Muscle of leg (tissue), 11 donors: ENCODE data around the gene DPH3. TPM values are rescaled to one million over a fixed set of nuclear protein-coding genes. Genes with fewer than 3 reads are reported as not detected.

Source experiments
- DNase-seq: peaks from one replicate; pipeline ENCODE4 v3.0.0; 2013
- H3K27ac ChIP-seq: one replicate; pipeline ENCODE4 v1.5.1; 2013; ENCODE audit warnings: mild to moderate bottlenecking, low read length, control low read depth
- H3K27me3 ChIP-seq: one replicate; pipeline ENCODE4 v1.6.1; 2013; ENCODE audit warnings: low read length; ENCODE audit not compliant: control insufficient read depth, insufficient read depth
- H3K36me3 ChIP-seq: one replicate; pipeline ENCODE4 v1.6.1; 2013; ENCODE audit warnings: low read length; ENCODE audit not compliant: control insufficient read depth, insufficient read depth
- H3K4me1 ChIP-seq: one replicate; pipeline ENCODE4 v1.6.1; 2013; ENCODE audit warnings: low read length; ENCODE audit not compliant: control insufficient read depth, insufficient read depth
- H3K4me3 ChIP-seq: one replicate; pipeline ENCODE4 v1.5.1; 2013; ENCODE audit warnings: low read length, control low read depth
- H3K9me3 ChIP-seq: replicated peaks from 2 replicates; pipeline ENCODE4 v1.6.1; 2013; ENCODE audit warnings: low read depth, low read length; ENCODE audit not compliant: control insufficient read depth
- WGBS: methylation state at CpG from one replicate; pipeline ENCODE4 v1.1.5; 2013; ENCODE audit warnings: missing lambda C conversion rate; ENCODE audit not compliant: insufficient coverage; 5-methylcytosine and 5-hydroxymethylcytosine counted together
- polyA plus RNA-seq, 8 donors: library from polyadenylated mRNA; unstranded; fragments of 120-200 nt; gene quantifications; one replicate each; pipeline versions ENCODE4 v1.2.1 to v1.2.3, GENCODE V29; 2013; ENCODE audit warnings: inconsistent platforms in 1 of 8, low replicate concordance in 1 of 8; ENCODE audit not compliant: insufficient read length in 8 of 8, insufficient read depth in 1 of 8
- total RNA-seq: library from RNA; stranded (reverse); fragments of 120-200 nt; gene quantifications from one replicate; pipeline ENCODE4 v1.2.4, GENCODE V29; 2013

Gene DPH3
- total and polyA plus RNA-seq, 9 donors = 15.5 to 26.1 (median 23.6) TPM

- 89% methylated on average over 1 of the region's 1 CpG for WGBS
- H3K4me3 ChIP-seq = no peak overlapping the region
- no peaks in the 10 kb centered on the region for H3K4me1 ChIP-seq
- H3K27me3 ChIP-seq = no peaks in the 10 kb centered on the region
- peaks cover 22% of the 10 kb centered on the region for H3K36me3 ChIP-seq
- no peak overlapping the region for H3K27ac ChIP-seq
- no peaks in the 10 kb centered on the region for H3K9me3 ChIP-seq
- DNase-seq = no peak
Measured at GRCh38 chr3:16284633-16285032, 19.9 kb upstream of the DPH3 start.

DNA sequence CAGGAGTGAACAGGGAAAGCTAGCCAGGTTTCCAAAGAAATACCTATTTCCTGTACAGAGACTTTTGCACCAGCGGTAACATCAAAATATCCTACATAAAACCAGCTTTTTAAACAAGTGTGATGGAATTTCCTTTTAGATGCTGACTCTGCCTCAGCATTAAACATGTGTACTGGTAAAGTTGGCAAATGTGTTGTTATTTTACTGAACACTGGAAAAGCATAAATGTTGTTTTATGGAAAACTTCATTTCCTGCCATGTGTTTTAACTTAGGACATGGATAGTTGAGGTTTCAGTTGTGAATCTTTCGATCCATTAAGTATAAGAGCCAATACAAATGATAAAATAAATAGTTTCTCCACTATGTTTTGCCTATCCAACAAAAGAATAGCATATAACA, 15.9 kb upstream of the DPH3 start:
- H3K4me1 ChIP-seq = peaks cover 2% of the 10 kb centered on the region
- no peaks in the 10 kb centered on the region for H3K9me3 ChIP-seq
- H3K4me3 ChIP-seq = no peak overlapping the region
- DNase-seq = peak; percentile 74
- no peak overlapping the region for H3K27ac ChIP-seq
- H3K36me3 ChIP-seq = peaks cover 9% of the 10 kb centered on the region
- WGBS = no CpG with 5 or more reads among the region's 2 CpGs
- no peaks in the 10 kb centered on the region for H3K27me3 ChIP-seq

DNA sequence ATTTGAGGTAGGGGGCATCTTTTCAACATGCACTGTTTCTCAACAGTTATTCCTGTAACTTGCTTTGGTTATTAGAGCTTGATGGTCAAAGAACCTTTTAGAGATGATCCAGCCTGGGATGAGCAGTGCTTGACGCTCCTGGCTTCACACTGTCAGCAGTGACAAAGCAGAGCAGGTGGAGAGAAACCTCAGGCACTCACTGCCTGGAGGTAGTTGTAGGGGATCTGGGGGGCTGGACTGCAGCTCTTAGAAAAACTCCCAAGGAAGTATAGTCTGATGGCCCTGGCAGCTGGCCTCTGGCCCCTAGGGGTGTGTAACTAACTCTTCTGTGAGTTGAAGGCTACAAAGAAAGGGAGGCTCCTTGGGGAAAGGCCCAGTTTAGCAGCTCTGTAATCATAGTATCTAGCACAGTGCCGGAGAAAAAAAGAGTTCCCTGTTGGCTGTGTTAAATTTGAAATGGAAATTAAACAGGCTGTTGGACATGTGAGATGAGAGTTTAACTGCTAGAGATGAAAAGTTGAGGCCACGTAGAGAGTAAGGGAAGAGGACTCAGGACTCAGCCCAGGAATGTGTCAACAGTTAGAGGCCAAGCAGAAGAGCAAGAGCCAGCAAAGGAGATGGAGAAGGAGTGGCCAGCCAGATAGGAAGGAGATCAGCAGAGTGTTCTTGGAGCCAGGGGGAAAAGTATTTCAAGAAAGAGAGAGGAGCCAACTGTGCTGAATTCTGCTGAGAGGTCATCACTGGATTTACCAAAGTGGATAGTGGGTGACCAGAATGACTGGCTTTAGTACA, 14.5 kb upstream of the DPH3 start:
- DNase-seq = peak; percentile 57
- Histone ChIP-seq H3K27ac (no peak overlapping the region), H3K4me3 (no peak overlapping the region), H3K9me3 (no peaks in the 10 kb centered on the region), H3K36me3 (peaks cover 13% of the 10 kb centered on the region), H3K4me1 (peaks cover 2% of the 10 kb centered on the region), H3K27me3 (no peaks in the 10 kb centered on the region)
- WGBS = 43% methylated on average over 3 of the region's 3 CpGs

DNA sequence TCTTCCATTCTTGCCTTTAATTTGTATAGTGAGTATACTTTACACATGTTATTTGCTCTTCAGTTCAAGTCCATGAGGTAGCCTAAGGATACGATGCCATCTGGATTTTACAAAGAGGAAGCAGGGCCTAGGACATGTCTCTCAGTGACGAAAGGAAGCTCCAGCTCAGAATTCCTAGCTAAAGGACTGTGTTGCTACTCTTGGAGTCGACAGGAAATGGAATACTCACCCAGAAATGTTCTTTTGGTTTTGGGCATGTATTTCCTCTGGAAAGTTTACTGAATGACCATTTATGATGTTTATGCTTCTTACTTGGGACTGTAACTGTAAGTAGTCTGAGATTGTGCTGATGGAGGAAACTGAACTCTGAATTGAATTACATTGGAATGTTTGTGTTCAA, 12.7 kb upstream of the DPH3 start:
- DNase-seq = no peak
- Histone ChIP-seq H3K27me3 (no peaks in the 10 kb centered on the region), H3K4me3 (no peak overlapping the region), H3K36me3 (peaks cover 8% of the 10 kb centered on the region), H3K9me3 (no peaks in the 10 kb centered on the region), H3K27ac (no peak overlapping the region), H3K4me1 (peaks cover 2% of the 10 kb centered on the region)
- WGBS = 90% methylated on average over 2 of the region's 3 CpGs

GRCh38 chr3:16273867-16274266, 9.1 kb upstream of the DPH3 start:
- Histone ChIP-seq H3K4me1 (no peaks in the 10 kb centered on the region), H3K27me3 (no peaks in the 10 kb centered on the region), H3K9me3 (no peaks in the 10 kb centered on the region), H3K4me3 (no peak overlapping the region), H3K27ac (no peak overlapping the region), H3K36me3 (peaks cover 21% of the 10 kb centered on the region)
- no peak for DNase-seq
- WGBS = no CpG with 5 or more reads among the region's 2 CpGs

- H3K36me3 ChIP-seq = peaks cover 21% of the 10 kb centered on the region
- no peaks in the 10 kb centered on the region for H3K4me1 ChIP-seq
- WGBS = no CpG with 5 or more reads among the region's 1 CpG
- no peak overlapping the region for H3K27ac ChIP-seq
- DNase-seq = no peak
- no peaks in the 10 kb centered on the region for H3K27me3 ChIP-seq
- no peak overlapping the region for H3K4me3 ChIP-seq
- H3K9me3 ChIP-seq = no peaks in the 10 kb centered on the region
Measured at GRCh38 chr3:16272588-16272987, 7.8 kb upstream of the DPH3 start.

DNA sequence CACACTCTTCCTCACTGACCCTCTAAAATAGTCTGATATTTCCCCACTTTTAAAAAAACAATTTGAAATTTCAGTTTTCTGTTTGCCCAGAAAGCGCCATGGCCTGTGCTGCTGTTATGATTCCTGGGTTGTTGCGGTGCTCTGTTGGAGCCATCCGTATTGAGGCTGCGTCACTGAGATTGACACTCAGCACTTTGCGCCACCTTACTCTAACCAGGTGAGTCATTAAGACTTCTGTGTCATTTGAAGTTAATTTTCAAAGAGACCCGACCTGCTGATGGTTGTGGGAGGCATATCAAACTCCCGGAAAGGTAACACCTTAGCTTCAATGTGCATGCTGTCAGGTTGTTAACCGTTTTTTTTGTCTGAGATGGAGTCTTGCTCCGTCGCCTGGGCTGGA, 6.1 kb upstream of the DPH3 start:
- Histone ChIP-seq H3K36me3 (peaks cover 16% of the 10 kb centered on the region), H3K27me3 (no peaks in the 10 kb centered on the region), H3K4me3 (no peak overlapping the region), H3K4me1 (peaks cover 9% of the 10 kb centered on the region), H3K27ac (no peak overlapping the region), H3K9me3 (no peaks in the 10 kb centered on the region)
- 92% methylated on average over 9 of the region's 10 CpGs for WGBS
- no peak for DNase-seq

GRCh38 chr3:16266714-16267113, 2.0 kb upstream of the DPH3 start:
- Histone ChIP-seq H3K27ac (no peak overlapping the region), H3K36me3 (peaks cover 15% of the 10 kb centered on the region), H3K4me3 (no peak overlapping the region), H3K27me3 (no peaks in the 10 kb centered on the region), H3K9me3 (no peaks in the 10 kb centered on the region), H3K4me1 (peaks cover 13% of the 10 kb centered on the region)
- 80% methylated on average over 1 of the region's 3 CpGs for WGBS
- DNase-seq = no peak

GRCh38 chr3:16265455-16265786, 678 bp upstream of the DPH3 start:
- no peaks in the 10 kb centered on the region for H3K27me3 ChIP-seq
- peaks cover 13% of the 10 kb centered on the region for H3K4me1 ChIP-seq
- WGBS = 0% methylated on average over 2 of the region's 6 CpGs
- H3K27ac ChIP-seq = peak overlapping the region; percentile 97
- DNase-seq = no peak
- no peaks in the 10 kb centered on the region for H3K9me3 ChIP-seq
- H3K4me3 ChIP-seq = peak overlapping the region; percentile 97
- peaks cover 8% of the 10 kb centered on the region for H3K36me3 ChIP-seq

DNA sequence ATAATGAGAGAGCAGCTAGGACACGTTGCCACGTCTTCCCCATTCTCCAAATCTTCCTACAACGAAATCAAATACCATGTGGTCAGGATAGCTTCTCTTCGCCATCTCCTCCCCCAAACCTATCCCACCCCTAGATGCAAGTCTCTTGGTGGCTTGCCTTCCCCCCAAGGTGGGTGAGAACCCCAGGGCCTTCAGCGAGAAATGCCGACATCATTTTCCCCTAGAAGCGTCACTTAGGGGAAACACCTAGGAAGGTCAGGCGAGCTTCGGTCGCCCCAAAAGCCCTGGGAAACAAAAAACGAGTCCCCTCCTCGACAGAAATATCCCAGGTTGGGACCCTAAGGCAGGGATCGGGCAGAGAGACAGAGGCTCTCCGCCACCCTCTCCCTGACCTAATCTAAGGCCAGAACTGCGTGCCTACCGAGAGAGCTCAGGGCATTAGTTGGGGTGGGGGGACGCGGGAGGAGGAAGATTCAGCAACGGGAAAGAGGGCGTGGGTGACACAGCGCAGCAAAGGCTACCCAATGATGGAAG, 502 bp downstream of the DPH3 start:
- peaks cover 10% of the 10 kb centered on the region for H3K36me3 ChIP-seq
- 3% methylated on average over 16 of the region's 21 CpGs for WGBS
- peak; percentile 40 for DNase-seq
- peak overlapping the region; percentile 97 for H3K4me3 ChIP-seq
- H3K27me3 ChIP-seq = no peaks in the 10 kb centered on the region
- H3K9me3 ChIP-seq = no peaks in the 10 kb centered on the region
- peak overlapping the region; percentile 82 for H3K27ac ChIP-seq
- peaks cover 13% of the 10 kb centered on the region for H3K4me1 ChIP-seq
